Neural progenitor cell (in vitro differentiated cells): Measurements from ENCODE around the gene ADARB2. TPM values are rescaled to one million over a fixed set of nuclear protein-coding genes. Genes with fewer than 3 reads are reported as not detected.

Experiments used
- DNase-seq: peaks from one replicate; pipeline ENCODE4 v3.0.0-alpha.2; 2016; ENCODE audit warnings: low spot score
- H2AFZ ChIP-seq: fragments of 200-600 bp; sonication (generic); replicated peaks from 2 replicates; pipeline ENCODE4 v1.6.1; 2016; ENCODE audit warnings: antibody characterized with exemption
- H3F3A ChIP-seq: fragments of 200-600 bp; sonication (generic); 2 replicates; pipeline ENCODE4 v1.6.1; 2016; ENCODE audit warnings: antibody characterized with exemption, low read depth
- H3K27ac ChIP-seq: fragments of 200-600 bp; sonication (generic); 2 replicates; pipeline ENCODE4 v1.5.1; 2016; ENCODE audit warnings: mild to moderate bottlenecking
- H3K27me3 ChIP-seq: fragments of 200-600 bp; sonication (generic); 2 replicates; pipeline ENCODE4 v1.6.1; 2016; ENCODE audit warnings: mild to moderate bottlenecking, moderate library complexity
- H3K36me3 ChIP-seq: fragments of 200-600 bp; sonication (generic); 2 replicates; pipeline ENCODE4 v1.5.1; 2016
- H3K4me1 ChIP-seq: fragments of 200-600 bp; sonication (generic); 2 replicates; pipeline ENCODE4 v1.6.1; 2016; ENCODE audit warnings: mixed run types
- H3K4me2 ChIP-seq: fragments of 200-600 bp; sonication (generic); 2 replicates; pipeline ENCODE4 v1.6.1; 2016
- H3K4me3 ChIP-seq: fragments of 200-600 bp; sonication (generic); 2 replicates; pipeline ENCODE4 v1.5.1; 2016
- H3K79me2 ChIP-seq: fragments of 200-600 bp; sonication (generic); 2 replicates; pipeline ENCODE4 v1.6.1; 2016; ENCODE audit warnings: low read depth
- H3K9ac ChIP-seq: fragments of 200-600 bp; sonication (generic); 2 replicates; pipeline ENCODE4 v1.6.1; 2016
- H3K9me3 ChIP-seq: fragments of 200-600 bp; sonication (generic); 2 replicates; pipeline ENCODE4 v1.5.1; 2016; ENCODE audit warnings: low read depth
- H4K20me1 ChIP-seq: fragments of 200-600 bp; sonication (generic); 2 replicates; pipeline ENCODE4 v1.6.1; 2016; ENCODE audit warnings: low read depth
- H3K27ac Mint-ChIP-seq: 3 replicates; pipeline ENCODE4 v1.8.0; 2021; ENCODE audit warnings: mixed read lengths
- H3K27me3 Mint-ChIP-seq: 2 replicates; pipeline ENCODE4 v1.8.0; 2022; ENCODE audit warnings: low read depth, mild to moderate bottlenecking, inconsistent platforms, moderate library complexity, mixed read lengths; ENCODE audit not compliant: insufficient read depth
- H3K36me3 Mint-ChIP-seq: 3 replicates; pipeline ENCODE4 v1.8.0; 2021; ENCODE audit warnings: mixed read lengths
- H3K4me1 Mint-ChIP-seq: 3 replicates; pipeline ENCODE4 v1.8.0; 2021; ENCODE audit warnings: mixed read lengths
- H3K4me3 Mint-ChIP-seq: 3 replicates; pipeline ENCODE4 v1.8.0; 2021; ENCODE audit warnings: mild to moderate bottlenecking, moderate library complexity, mixed read lengths
- H3K9me3 Mint-ChIP-seq: 3 replicates; pipeline ENCODE4 v1.8.0; 2020; ENCODE audit warnings: mixed read lengths
- CTCF ChIP-seq: fragments of 200-600 bp; sonication (generic); IDR thresholded peaks from 2 replicates; pipeline ENCODE4 v1.5.1; 2017; ENCODE audit warnings: antibody characterized with exemption, mild to moderate bottlenecking
- EZH2 ChIP-seq: fragments of 200-600 bp; sonication (generic); IDR thresholded peaks from 2 replicates; pipeline ENCODE4 v1.6.1; 2017; ENCODE audit warnings: antibody characterized with exemption, mild to moderate bottlenecking, moderate library complexity
- EZH2phosphoT487 ChIP-seq: fragments of 200-600 bp; sonication (generic); IDR thresholded peaks from 2 replicates; pipeline ENCODE4 v1.6.1; 2017; ENCODE audit warnings: antibody characterized with exemption
- total RNA-seq: library from RNA; depleted of rRNA; stranded (reverse); fragments of >200 nt; gene quantifications from 2 replicates; pipeline ENCODE4 v1.2.3, GENCODE V29; 2015; ENCODE audit warnings: low replicate concordance

The ADARB2 gene
- total RNA-seq, 1 donor from 2014 or later, result not detected

- DNase-seq, result no peak
- Mint-ChIP-seq H3K4me3 (no peak overlapping the region), H3K9me3 (no peaks in the 10 kb centered on the region), H3K36me3 (no peaks in the 10 kb centered on the region), H3K27me3 (peaks cover 19% of the 10 kb centered on the region), H3K27ac (no peak overlapping the region), H3K4me1 (peaks cover 10% of the 10 kb centered on the region)
- Histone ChIP-seq H3K79me2 (no peaks in the 10 kb centered on the region), H3K9ac (no peak overlapping the region), H3K4me1 (peaks cover 13% of the 10 kb centered on the region), H3F3A (peaks cover 12% of the 10 kb centered on the region), H3K27me3 (peaks cover 51% of the 10 kb centered on the region), H3K9me3 (no peaks in the 10 kb centered on the region), H2AFZ (no peak overlapping the region), H4K20me1 (no peaks in the 10 kb centered on the region), H3K4me2 (no peak overlapping the region), H3K27ac (no peak overlapping the region), H3K4me3 (no peak overlapping the region), H3K36me3 (no peaks in the 10 kb centered on the region)
- no peak for TF ChIP-seq EZH2
- TF ChIP-seq EZH2phosphoT487, result no peak
- TF ChIP-seq CTCF, result no peak
Measured at GRCh38 chr10:1732564-1732996, 4.7 kb downstream of the ADARB2 start.

- no peaks in the 10 kb centered on the region for H3K79me2 ChIP-seq
- no peak overlapping the region for H3K27ac ChIP-seq
- no peaks in the 10 kb centered on the region for H3K36me3 Mint-ChIP-seq
- H2AFZ ChIP-seq, result no peak overlapping the region
- TF ChIP-seq EZH2phosphoT487, result no peak
- TF ChIP-seq EZH2, result no peak
- TF ChIP-seq CTCF, result no peak
- peaks cover 10% of the 10 kb centered on the region for H3K4me1 Mint-ChIP-seq
- no peak overlapping the region for H3K27ac Mint-ChIP-seq
- no peak overlapping the region for H3K4me3 ChIP-seq
- H3K4me1 ChIP-seq, result peaks cover 6% of the 10 kb centered on the region
- peaks cover 19% of the 10 kb centered on the region for H3K27me3 Mint-ChIP-seq
- H3K9me3 ChIP-seq, result no peaks in the 10 kb centered on the region
- H4K20me1 ChIP-seq, result no peaks in the 10 kb centered on the region
- peaks cover 43% of the 10 kb centered on the region for H3K27me3 ChIP-seq
- H3K9me3 Mint-ChIP-seq, result no peaks in the 10 kb centered on the region
- H3K4me2 ChIP-seq, result no peak overlapping the region
- no peak overlapping the region for H3K9ac ChIP-seq
- H3F3A ChIP-seq, result peaks cover 3% of the 10 kb centered on the region
- no peak for DNase-seq
- H3K4me3 Mint-ChIP-seq, result no peak overlapping the region
- H3K36me3 ChIP-seq, result no peaks in the 10 kb centered on the region
Measured at GRCh38 chr10:1731592-1731991, 5.7 kb downstream of the ADARB2 start.

GRCh38 chr10:1729751-1730150, 7.6 kb downstream of the ADARB2 start:
- H3K9ac ChIP-seq, result no peak overlapping the region
- H3K36me3 Mint-ChIP-seq, result no peaks in the 10 kb centered on the region
- H3K27me3 Mint-ChIP-seq, result peaks cover 4% of the 10 kb centered on the region
- no peaks in the 10 kb centered on the region for H3K79me2 ChIP-seq
- peaks cover 25% of the 10 kb centered on the region for H3K27me3 ChIP-seq
- no peak overlapping the region for H3K27ac ChIP-seq
- no peak for DNase-seq
- TF ChIP-seq EZH2phosphoT487 (no peak), EZH2 (no peak), CTCF (no peak)
- H3K9me3 ChIP-seq, result no peaks in the 10 kb centered on the region
- no peaks in the 10 kb centered on the region for H3F3A ChIP-seq
- no peaks in the 10 kb centered on the region for H3K4me1 ChIP-seq
- no peak overlapping the region for H3K4me3 Mint-ChIP-seq
- no peaks in the 10 kb centered on the region for H3K36me3 ChIP-seq
- no peaks in the 10 kb centered on the region for H4K20me1 ChIP-seq
- no peaks in the 10 kb centered on the region for H3K4me1 Mint-ChIP-seq
- no peak overlapping the region for H2AFZ ChIP-seq
- H3K9me3 Mint-ChIP-seq, result no peaks in the 10 kb centered on the region
- H3K4me3 ChIP-seq, result no peak overlapping the region
- no peak overlapping the region for H3K27ac Mint-ChIP-seq
- no peak overlapping the region for H3K4me2 ChIP-seq
